ENCODE measurements around the gene PLXNB1. TPM values are rescaled to one million over a fixed set of nuclear protein-coding genes. Genes with fewer than 3 reads are reported as not detected.

PLXNB1 gene
- total and polyA plus RNA-seq, 2 of the 13 experiments (the other 11 are each of a cell fraction or from before 2014, with no cell fraction given): 86.0 to 143 TPM

DNA sequence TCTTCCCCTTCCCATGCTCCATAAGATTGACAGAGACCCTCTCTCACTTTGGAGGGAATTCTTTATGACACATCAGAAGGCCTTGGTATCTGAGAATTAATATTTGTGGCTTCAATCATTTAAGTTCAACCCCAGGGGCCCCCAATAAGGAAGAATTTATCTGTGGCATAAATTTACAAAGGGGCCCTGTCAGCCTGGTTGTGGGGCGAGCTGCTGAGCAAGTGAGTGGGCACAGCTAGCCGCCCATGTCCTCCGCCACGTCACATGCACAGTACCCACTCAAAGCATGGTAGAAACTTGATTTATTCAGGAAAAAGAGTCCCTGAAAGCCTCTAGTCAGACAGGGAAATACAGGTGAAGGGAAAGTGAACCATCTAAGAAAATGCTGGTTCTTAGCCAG is 13.3 kb downstream of the PLXNB1 start:
- Histone ChIP-seq H3K36me3 (replicated peaks in 1 of 2; ENCODE audit: control insufficient read depth in 1 of 2, insufficient read depth in 2 of 2, low read length in 2 of 2) (peaks cover 81 to 99% of the 10 kb centered on the region in 2 experiments), H3K4me3 (replicated peaks in 1 of 3; ENCODE audit: insufficient read depth in 1 of 3, low read depth in 2 of 3, low read length in 3 of 3) (no peak overlapping the region), H3K27ac (ENCODE audit: extremely low read length, insufficient read depth, low read length) (no peak overlapping the region), H3K79me2 (ENCODE audit: insufficient read depth, low read length) (peaks cover 3% of the 10 kb centered on the region), H4K20me1 (ENCODE audit: insufficient read depth, low read length) (peaks cover 25% of the 10 kb centered on the region; the same call in 1 of the 2 replicates), H3K9ac (ENCODE audit: insufficient read depth, low read depth, low read length) (no peak overlapping the region), H3K4me2 (ENCODE audit: low read depth, low read length) (no peak overlapping the region), H2AFZ (ENCODE audit: low read length) (no peak overlapping the region), H3K27me3 (ENCODE audit: control insufficient read depth in 1 of 2, insufficient read depth in 2 of 2, low read length in 2 of 2) (no peaks in the 10 kb centered on the region), H3K9me3 (ENCODE audit: low read length) (no peaks in the 10 kb centered on the region), H3K4me1 (ENCODE audit: insufficient read depth, low read length) (no peaks in the 10 kb centered on the region)
- no peak for FAIRE-seq
- no peak for ATAC-seq
- intact Hi-C loops (cut with micrococcal nuclease; ENCODE audit: unreplicated experiment) (no loop called here), in situ Hi-C loops (cut with HindIII; ENCODE audit: extremely low pct_ligation_motif_present, low pct_unique_long_range_greater_than_20kb) (no loop called here)
- 97% methylated on average over 4 of the region's 4 CpGs for WGBS (ENCODE audit: low lambda C conversion rate)
- POLR2A ChIA-PET: interaction anchor here (11.1 kb wide), 1 partner anchor 14 kb away, joined by 130 read pairs; the partner anchor contains the start of gene PLXNB1
- TF ChIP-seq KLF11 (CRISPR knock-in tag; IDR thresholded peaks at IDR 0.05) (no peak), ZNF296 (CRISPR knock-in tag; conservative IDR thresholded peaks at IDR 0.05) (no peak), DNMT1 (CRISPR knock-in tag; IDR thresholded peaks at IDR 0.05) (no peak), THAP11 (CRISPR knock-in tag; IDR thresholded peaks at IDR 0.05) (no peak), ZFP90 (CRISPR knock-in tag; IDR thresholded peaks at IDR 0.05; ENCODE audit: borderline replicate concordance) (no peak), IKZF1 (IDR thresholded peaks at IDR 0.05) (no peak), AGO2 (optimal IDR thresholded peaks at IDR 0.05; ENCODE audit: low read depth, low read length) (no peak), HNRNPLL (IDR thresholded peaks at IDR 0.05; ENCODE audit: low read depth, low read length, poor library complexity, severe bottlenecking) (no peak), MEIS2 (CRISPR knock-in tag; IDR thresholded peaks at IDR 0.05) (no peak), ATF4 (CRISPR knock-in tag; IDR thresholded peaks at IDR 0.05) (no peak), SATB2 (CRISPR knock-in tag; IDR thresholded peaks at IDR 0.05) (no peak), JUN (CRISPR knock-in tag; IDR thresholded peaks at IDR 0.05) (no peak), CBX5 (CRISPR knock-in tag; IDR thresholded peaks at IDR 0.05; ENCODE audit: borderline replicate concordance) (no peak), HOXA5 (CRISPR knock-in tag; IDR thresholded peaks at IDR 0.05) (no peak), RBFOX2 (IDR thresholded peaks at IDR 0.05; ENCODE audit: low read depth, low read length) (no peak), BRF2 (CRISPR knock-in tag; IDR thresholded peaks at IDR 0.05) (no peak), ZNF598 (CRISPR knock-in tag; IDR thresholded peaks at IDR 0.05; ENCODE audit: borderline replicate concordance) (no peak), RFX3 (CRISPR knock-in tag; IDR thresholded peaks at IDR 0.05) (no peak)
- CTCF ChIA-PET (ENCODE audit: low intra/inter-chr PET ratio, low total read pairs): interaction anchor here (0.9 to 4.1 kb wide), 2 partner anchors 18 to 19 kb away, joined by 3 to 25 read pairs; no protein-coding TSS in a partner anchor
- TSS peak; percentile 13 for BruUV-seq (replicated peaks)
- DNase-seq (ENCODE audit: low spot score): no peak

Data from HepG2 (cell line).